GM19372 (cell line): ENCODE results near the gene SEPTIN3.

Source experiments
- ATAC-seq: cut with Tn5 transposase; IDR thresholded peaks from one replicate; pipeline ENCODE4 v1.9.1; 2021; ENCODE audit warnings: mild to moderate bottlenecking, low read depth, moderate library complexity; ENCODE audit not compliant: unreplicated experiment

The SEPTIN3 gene

DNA sequence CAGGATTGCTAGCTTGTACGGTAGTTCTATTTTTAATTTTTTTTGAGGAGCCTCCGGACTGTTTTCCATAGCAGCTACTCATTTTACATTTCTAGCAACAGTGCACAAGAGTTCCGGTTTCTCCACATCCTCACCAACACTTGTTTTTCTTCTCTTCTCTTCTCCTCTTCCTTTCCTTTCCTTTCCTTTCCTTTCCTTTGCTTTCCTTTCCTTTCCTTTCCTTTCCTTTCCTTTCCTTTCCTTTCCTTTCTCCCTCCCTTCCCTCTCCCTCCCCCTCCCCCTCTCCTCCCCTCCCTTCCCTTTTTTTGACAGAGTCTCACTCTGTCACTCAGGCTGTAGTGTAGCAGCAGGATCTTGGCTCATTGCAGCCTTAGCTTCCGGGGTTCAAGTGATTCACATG lies 38.7 kb downstream of the SEPTIN3 start:
- no peak for ATAC-seq

GRCh38 chr22:42010778-42011177 lies 41.5 kb downstream of the SEPTIN3 start:
- ATAC-seq, result no peak

DNA sequence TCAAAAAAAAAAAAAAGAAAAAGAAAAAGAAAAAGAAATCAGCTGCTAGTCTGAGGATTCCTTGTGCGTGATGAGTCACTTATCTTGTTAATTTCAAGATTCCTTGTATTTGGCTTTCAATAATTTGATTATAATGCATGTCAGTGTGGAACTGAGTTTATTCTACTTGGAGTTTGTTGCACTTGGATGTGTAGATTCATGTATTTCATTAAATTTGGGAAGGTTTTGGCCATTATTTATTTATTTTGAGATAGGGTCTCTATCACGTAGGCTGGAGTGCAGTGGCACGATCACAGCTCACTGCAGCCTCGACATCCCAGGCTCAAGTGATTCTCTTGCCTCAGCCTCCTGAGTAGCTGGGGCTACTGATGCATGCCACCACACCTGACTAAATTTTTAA lies 44.1 kb downstream of the SEPTIN3 start:
- ATAC-seq, result no peak

DNA sequence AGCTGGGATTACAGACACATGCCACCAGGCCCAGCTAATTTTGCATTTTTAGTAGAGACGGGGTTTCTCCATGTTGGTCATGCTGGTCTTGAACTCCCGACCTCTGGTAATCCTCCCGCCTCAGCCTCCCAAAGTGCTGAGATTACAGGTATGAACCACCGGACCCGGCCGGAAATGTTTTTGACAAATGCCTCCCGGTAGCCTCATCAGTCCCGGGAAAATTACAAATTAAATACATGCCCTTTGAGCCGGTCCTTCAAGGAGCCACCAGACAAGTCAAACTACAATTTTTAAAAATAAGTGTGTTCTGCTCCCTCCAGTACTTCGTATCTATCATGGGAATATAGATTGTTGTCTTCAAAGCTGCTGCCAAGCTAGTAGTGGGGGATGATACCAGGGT lies 46.9 kb downstream of the SEPTIN3 start:
- no peak for ATAC-seq

DNA sequence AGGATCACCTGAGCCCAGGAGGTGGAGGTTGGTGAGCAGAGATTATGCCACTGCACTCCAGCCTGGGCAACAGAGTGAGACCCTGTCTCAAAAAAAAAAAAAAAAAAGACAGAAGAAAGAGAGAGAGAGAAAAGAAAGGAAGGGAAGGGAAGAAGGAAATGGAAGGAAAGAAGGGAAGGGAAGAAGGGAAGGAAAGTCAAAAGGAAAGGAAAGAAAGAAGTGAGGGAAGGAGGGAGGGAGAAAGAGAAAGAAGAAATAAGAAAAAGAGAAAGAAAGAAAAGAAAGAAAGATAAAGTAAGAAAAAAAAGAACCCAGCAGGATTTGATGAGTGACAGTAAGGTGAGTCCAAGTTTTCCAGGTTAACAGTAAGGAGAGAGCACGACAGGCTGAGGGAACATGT lies 49.0 kb downstream of the SEPTIN3 start:
- ATAC-seq, result no peak
